HG03139 (cell line): ENCODE results near the gene CFAP46.
"Not testable (repeated sequence)": the region's sequence is repeated elsewhere in the genome, so short reads cannot be mapped to it uniquely, and the experiment has no call there.

Experiments
- ATAC-seq: cut with Tn5 transposase; IDR thresholded peaks from one replicate; pipeline ENCODE4 v1.9.1; 2021; ENCODE audit not compliant: unreplicated experiment

CFAP46 gene

GRCh38 chr10:132915411-132915810 lies 27.0 kb downstream of the CFAP46 start:
- ATAC-seq, result no peak

- no peak for ATAC-seq
Observed at GRCh38 chr10:132914732-132915131, 27.6 kb downstream of the CFAP46 start.

- no peak for ATAC-seq
Observed at GRCh38 chr10:132913559-132914115, 28.7 kb downstream of the CFAP46 start.

- ATAC-seq, result no peak
Observed at GRCh38 chr10:132912713-132913558, 29.4 kb downstream of the CFAP46 start.

GRCh38 chr10:132912225-132912712 lies 30.1 kb downstream of the CFAP46 start:
- ATAC-seq, result no peak

GRCh38 chr10:132911786-132912097 lies 30.6 kb downstream of the CFAP46 start:
- ATAC-seq, result no peak

- no peak for ATAC-seq
Observed at GRCh38 chr10:132910901-132911785, 31.2 kb downstream of the CFAP46 start.

GRCh38 chr10:132910186-132910880 lies 32.0 kb downstream of the CFAP46 start:
- no peak for ATAC-seq

GRCh38 chr10:132909491-132910071 lies 32.8 kb downstream of the CFAP46 start:
- ATAC-seq, result no peak

- no peak for ATAC-seq
Observed at GRCh38 chr10:132908621-132909295, 33.6 kb downstream of the CFAP46 start.

GRCh38 chr10:132907821-132908620 lies 34.3 kb downstream of the CFAP46 start:
- ATAC-seq, result no peak

GRCh38 chr10:132906836-132907235 lies 35.5 kb downstream of the CFAP46 start:
- ATAC-seq, result no peak

- ATAC-seq, result no peak
Observed at GRCh38 chr10:132906106-132906505, 36.3 kb downstream of the CFAP46 start.

GRCh38 chr10:132905661-132906060 lies 36.7 kb downstream of the CFAP46 start:
- no peak for ATAC-seq

- no peak for ATAC-seq
Observed at GRCh38 chr10:132904814-132905649, 37.3 kb downstream of the CFAP46 start.

- ATAC-seq, result no peak
Observed at GRCh38 chr10:132904181-132904813, 38.1 kb downstream of the CFAP46 start.

GRCh38 chr10:132902656-132903575 lies 39.5 kb downstream of the CFAP46 start:
- ATAC-seq, result not testable (repeated sequence)
